ENCODE results near the gene CDH16.
A peak's percentile ranks its signal among the peaks of the same experiment; 100 is the strongest.

CDH16 gene

DNA sequence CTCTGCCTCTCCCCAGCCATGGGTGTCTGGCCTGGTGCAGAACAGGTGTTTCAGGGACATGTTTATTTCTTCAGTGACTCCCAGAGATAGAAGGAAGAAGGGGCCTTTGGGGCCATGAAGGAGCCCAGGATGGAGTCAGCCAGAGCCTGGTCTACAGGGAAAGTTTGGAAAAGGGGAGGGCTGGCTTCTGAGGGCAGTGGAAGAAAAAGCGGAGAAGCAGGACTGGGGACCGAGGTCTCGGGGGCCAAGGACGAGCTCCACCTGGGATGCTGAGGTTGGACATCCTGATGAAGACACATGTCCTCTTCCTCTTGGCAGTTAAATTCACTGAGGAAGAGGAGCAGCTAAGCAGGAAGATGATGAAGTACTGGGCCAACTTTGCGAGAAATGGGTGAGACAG is 24.3 kb upstream of the CDH16 start:
- DNase-seq: no peak
- TF ChIP-seq GATA1 (IDR thresholded peaks at IDR 0.05; ENCODE audit: low read depth, low read length) (no peak), POLR2A (IDR thresholded peaks at IDR 0.05; ENCODE audit: low read length) (no peak)

- TF ChIP-seq POLR2A (IDR thresholded peaks at IDR 0.05; ENCODE audit: low read length) (no peak), GATA1 (IDR thresholded peaks at IDR 0.05; ENCODE audit: low read depth, low read length) (no peak)
- DNase-seq: no peak
These were observed 21.6 kb upstream of the CDH16 start for GRCh38 chr16:66940236-66940635.

- DNase-seq: no peak
- TF ChIP-seq POLR2A (IDR thresholded peaks at IDR 0.05; ENCODE audit: low read length) (no peak), GATA1 (IDR thresholded peaks at IDR 0.05; ENCODE audit: low read depth, low read length) (no peak)
These were observed 20.7 kb upstream of the CDH16 start for GRCh38 chr16:66939366-66939765.

DNA sequence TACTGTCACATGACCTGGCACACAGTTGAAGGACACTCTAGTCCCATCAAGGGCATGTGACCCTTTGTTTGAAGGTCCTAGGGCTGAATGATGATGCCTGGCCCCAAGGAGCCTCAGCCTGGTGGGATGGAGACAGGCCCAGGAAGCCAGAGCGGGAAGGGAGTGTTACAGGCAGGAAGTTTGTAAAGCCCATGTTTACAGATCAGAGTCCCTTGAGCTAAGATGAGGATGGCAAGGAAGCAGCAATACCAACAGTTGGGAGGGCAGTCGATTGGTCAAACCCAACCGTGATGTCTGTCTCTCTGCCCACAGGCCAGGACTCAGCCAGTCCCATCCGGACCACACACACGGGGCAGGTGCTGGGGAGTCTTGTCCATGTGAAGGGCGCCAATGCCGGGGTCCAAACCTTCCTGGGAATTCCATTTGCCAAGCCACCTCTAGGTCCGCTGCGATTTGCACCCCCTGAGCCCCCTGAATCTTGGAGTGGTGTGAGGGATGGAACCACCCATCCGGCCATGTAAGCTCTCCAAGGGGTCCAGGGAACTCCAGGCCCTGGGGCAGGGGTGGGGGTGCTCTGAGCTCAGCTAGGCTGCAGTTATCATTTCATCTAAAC is 19.1 kb upstream of the CDH16 start:
- DNase-seq: no peak
- no peak for TF ChIP-seq GATA1 (IDR thresholded peaks at IDR 0.05; ENCODE audit: low read depth, low read length)
- no peak for TF ChIP-seq POLR2A (IDR thresholded peaks at IDR 0.05; ENCODE audit: low read length)

GRCh38 chr16:66936889-66937554 is 18.3 kb upstream of the CDH16 start:
- DNase-seq: peak; percentile 67 to 81
- TF ChIP-seq GATA1 (IDR thresholded peaks at IDR 0.05; ENCODE audit: low read depth, low read length) (no peak), POLR2A (IDR thresholded peaks at IDR 0.05; ENCODE audit: low read length) (no peak)

GRCh38 chr16:66936462-66936861 is 17.8 kb upstream of the CDH16 start:
- TF ChIP-seq GATA1 (IDR thresholded peaks at IDR 0.05; ENCODE audit: low read depth, low read length) (no peak), POLR2A (IDR thresholded peaks at IDR 0.05; ENCODE audit: low read length) (no peak)
- no peak for DNase-seq

GRCh38 chr16:66935314-66936011 is 16.8 kb upstream of the CDH16 start, which contains the start of gene CES2:
TSS of gene CES2 (plus strand) at chr16:66935516. CDS start at chr16:66935636, 120 bp downstream.
- peak in 1 of 2 experiments; percentile 46 for DNase-seq
- no peak for TF ChIP-seq GATA1 (IDR thresholded peaks at IDR 0.05; ENCODE audit: low read depth, low read length)
- TF ChIP-seq POLR2A (IDR thresholded peaks at IDR 0.05; ENCODE audit: low read length): no peak

- DNase-seq: peak in 1 of 2 experiments; percentile 48
These were observed 16.2 kb upstream of the CDH16 start for GRCh38 chr16:66934839-66935313.

- TF ChIP-seq POLR2A (IDR thresholded peaks at IDR 0.05; ENCODE audit: low read length) (peak; percentile 83), GATA1 (IDR thresholded peaks at IDR 0.05; ENCODE audit: low read depth, low read length) (no peak)
- peak; percentile 90 to 93 for DNase-seq
These were observed 15.6 kb upstream of the CDH16 start, which contains the start of gene CIAO2B for GRCh38 chr16:66934138-66934838. TSS of gene CIAO2B (minus strand) at chr16:66934402. CDS start at chr16:66934364, 38 bp downstream.

DNA sequence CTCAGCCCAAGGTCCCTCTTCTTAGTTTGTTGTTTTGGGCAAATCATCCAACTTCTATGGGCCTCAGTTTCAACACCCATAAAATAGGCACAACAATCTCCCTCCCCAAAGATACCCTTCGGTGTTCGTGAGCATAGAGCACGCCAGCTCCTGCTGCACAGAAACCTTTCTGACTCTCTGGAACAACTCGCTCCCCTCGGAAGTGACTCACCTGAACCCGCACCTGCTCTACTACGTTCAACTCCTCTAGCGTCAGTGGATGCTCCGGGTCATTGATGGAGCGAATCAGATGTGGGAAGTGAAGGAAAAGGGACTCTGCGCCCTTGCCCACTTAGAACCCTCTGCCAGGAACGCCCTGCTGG is 15.1 kb upstream of the CDH16 start:
- TF ChIP-seq GATA1 (IDR thresholded peaks at IDR 0.05; ENCODE audit: low read depth, low read length) (no peak), POLR2A (IDR thresholded peaks at IDR 0.05; ENCODE audit: low read length) (no peak)
- DNase-seq: no peak

GRCh38 chr16:66932076-66932475 is 13.4 kb upstream of the CDH16 start:
- DNase-seq: peak; percentile 26 to 51
- TF ChIP-seq POLR2A (IDR thresholded peaks at IDR 0.05; ENCODE audit: low read length) (no peak), GATA1 (IDR thresholded peaks at IDR 0.05; ENCODE audit: low read depth, low read length) (no peak)

- TF ChIP-seq POLR2A (IDR thresholded peaks at IDR 0.05; ENCODE audit: low read length): no peak
- TF ChIP-seq GATA1 (IDR thresholded peaks at IDR 0.05; ENCODE audit: low read depth, low read length): no peak
- no peak for DNase-seq
These were observed 13.0 kb upstream of the CDH16 start for GRCh38 chr16:66931665-66932064.

- DNase-seq: peak; percentile 86 to 94
- TF ChIP-seq POLR2A (IDR thresholded peaks at IDR 0.05; ENCODE audit: low read length): peak; percentile 38
- no peak for TF ChIP-seq GATA1 (IDR thresholded peaks at IDR 0.05; ENCODE audit: low read depth, low read length)
These were observed 11.5 kb upstream of the CDH16 start for GRCh38 chr16:66930189-66930588.
